Measurements from ENCODE around the gene SLC22A3.

The SLC22A3 gene

GRCh38 chr6:160330619-160331018, 17.6 kb upstream of the SLC22A3 start:
- Histone ChIP-seq H3K27ac (no peak overlapping the region), H3K4me1 (ENCODE audit: control insufficient read depth in 1 of 2, insufficient read depth in 1 of 2, low read depth in 1 of 2, low read length in 1 of 2) (no peaks in the 10 kb centered on the region), H3K9me3 (no peaks in the 10 kb centered on the region), H3K4me3 (ENCODE audit: low read depth in 1 of 2, low read length in 1 of 2) (no peak overlapping the region), H3K27me3 (no peaks in the 10 kb centered on the region), H3K36me3 (no peaks in the 10 kb centered on the region)
- no peak for TF ChIP-seq CTCF (IDR thresholded peaks at IDR 0.05)

- Histone ChIP-seq H3K27ac (no peak overlapping the region), H3K9me3 (no peaks in the 10 kb centered on the region), H3K4me1 (ENCODE audit: control insufficient read depth in 1 of 2, insufficient read depth in 1 of 2, low read depth in 1 of 2, low read length in 1 of 2) (no peaks in the 10 kb centered on the region), H3K36me3 (no peaks in the 10 kb centered on the region), H3K4me3 (ENCODE audit: low read depth in 1 of 2, low read length in 1 of 2) (no peak overlapping the region), H3K27me3 (no peaks in the 10 kb centered on the region)
- no peak for TF ChIP-seq CTCF (IDR thresholded peaks at IDR 0.05)
Observed at GRCh38 chr6:160331204-160331603, 17.0 kb upstream of the SLC22A3 start.

GRCh38 chr6:160331753-160332152, 16.4 kb upstream of the SLC22A3 start:
- Histone ChIP-seq H3K36me3 (no peaks in the 10 kb centered on the region), H3K4me1 (ENCODE audit: control insufficient read depth in 1 of 2, insufficient read depth in 1 of 2, low read depth in 1 of 2, low read length in 1 of 2) (no peaks in the 10 kb centered on the region), H3K4me3 (ENCODE audit: low read depth in 1 of 2, low read length in 1 of 2) (no peak overlapping the region), H3K27me3 (no peaks in the 10 kb centered on the region), H3K27ac (no peak overlapping the region), H3K9me3 (no peaks in the 10 kb centered on the region)
- no peak for TF ChIP-seq CTCF (IDR thresholded peaks at IDR 0.05)

GRCh38 chr6:160333101-160333500, 15.1 kb upstream of the SLC22A3 start:
- no peaks in the 10 kb centered on the region for H3K27me3 ChIP-seq
- H3K27ac ChIP-seq: no peak overlapping the region
- TF ChIP-seq CTCF (IDR thresholded peaks at IDR 0.05): no peak
- H3K4me3 ChIP-seq (ENCODE audit: low read depth in 1 of 2, low read length in 1 of 2): no peak overlapping the region
- no peaks in the 10 kb centered on the region for H3K9me3 ChIP-seq
- no peaks in the 10 kb centered on the region for H3K36me3 ChIP-seq
- H3K4me1 ChIP-seq (ENCODE audit: control insufficient read depth in 1 of 2, insufficient read depth in 1 of 2, low read depth in 1 of 2, low read length in 1 of 2): no peaks in the 10 kb centered on the region

GRCh38 chr6:160333841-160334240, 14.3 kb upstream of the SLC22A3 start:
- Histone ChIP-seq H3K36me3 (no peaks in the 10 kb centered on the region), H3K9me3 (no peaks in the 10 kb centered on the region), H3K4me1 (ENCODE audit: control insufficient read depth in 1 of 2, insufficient read depth in 1 of 2, low read depth in 1 of 2, low read length in 1 of 2) (no peaks in the 10 kb centered on the region), H3K4me3 (ENCODE audit: low read depth in 1 of 2, low read length in 1 of 2) (no peak overlapping the region), H3K27ac (no peak overlapping the region), H3K27me3 (no peaks in the 10 kb centered on the region)
- no peak for TF ChIP-seq CTCF (IDR thresholded peaks at IDR 0.05)

- Histone ChIP-seq H3K27me3 (no peaks in the 10 kb centered on the region), H3K36me3 (no peaks in the 10 kb centered on the region), H3K9me3 (no peaks in the 10 kb centered on the region), H3K27ac (no peak overlapping the region), H3K4me3 (ENCODE audit: low read depth in 1 of 2, low read length in 1 of 2) (no peak overlapping the region), H3K4me1 (ENCODE audit: control insufficient read depth in 1 of 2, insufficient read depth in 1 of 2, low read depth in 1 of 2, low read length in 1 of 2) (no peaks in the 10 kb centered on the region)
- no peak for TF ChIP-seq CTCF (IDR thresholded peaks at IDR 0.05)
Observed at GRCh38 chr6:160336200-160336599, 12.0 kb upstream of the SLC22A3 start.

Data from neutrophil (primary cell).